CD4-positive, alpha-beta T cell (primary cell): ENCODE data around the gene UNC93A. TPM values are rescaled to one million over a fixed set of nuclear protein-coding genes. Genes with fewer than 3 reads are reported as not detected.
"Not testable (repeated sequence)": the region's sequence is repeated elsewhere in the genome, so short reads cannot be mapped to it uniquely, and the experiment has no call there.

Experiments used
- ATAC-seq: fragments of 200-7000 bp; cut with Tn5 transposase; one replicate; pipeline ENCODE4 v1.10.0; 2022; ENCODE audit warnings: mild to moderate bottlenecking; ENCODE audit not compliant: poor library complexity
- CTCF ChIA-PET: fragments of 350-600 bp; sonication (Branson Sonifier 250); formaldehyde crosslinking; loops from one replicate; lab custom pipeline; 2021; ENCODE audit warnings: antibody characterized with exemption, inconsistent platforms; lab: Charles Lee
- POLR2A ChIA-PET: fragments of 350-600 bp; sonication (Branson Sonifier 250); formaldehyde crosslinking; loops from one replicate; lab custom pipeline; 2021; ENCODE audit warnings: antibody characterized with exemption, inconsistent platforms; lab: Charles Lee
- DNase-seq, 14 experiments: peaks; one replicate each; pipeline ENCODE4 v3.0.0-alpha.2; 2013 to 2020; ENCODE audit warnings: mixed read lengths in 2 of 14
- H3K27ac ChIP-seq, 2 donors: one replicate each; pipeline versions ENCODE4 v1.5.1 to v1.7.0; 2013; ENCODE audit warnings: low read length in 2 of 2, low read depth in 1 of 2, mild to moderate bottlenecking in 1 of 2
- H3K27me3 ChIP-seq, 2 experiments: 1 replicate in 1 of 2; 2 replicates in 1 of 2; pipeline versions ENCODE4 v1.6.1 to v1.7.0; 2013; ENCODE audit warnings: low read length in 2 of 2, control low read depth in 1 of 2, mild to moderate bottlenecking in 1 of 2, moderate library complexity in 1 of 2; ENCODE audit not compliant: insufficient read depth in 2 of 2, control insufficient read depth in 1 of 2
- H3K36me3 ChIP-seq: one replicate; pipeline ENCODE4 v1.6.1; 2013; ENCODE audit warnings: low read length, control low read depth; ENCODE audit not compliant: insufficient read depth
- H3K4me1 ChIP-seq: one replicate; pipeline ENCODE4 v1.6.1; 2013; ENCODE audit warnings: low read length, control low read depth; ENCODE audit not compliant: insufficient read depth
- H3K4me3 ChIP-seq: one replicate; pipeline ENCODE4 v1.5.1; 2013; ENCODE audit warnings: mild to moderate bottlenecking, low read length, moderate library complexity
- H3K9me3 ChIP-seq, 2 experiments: 1 replicate in 1 of 2; 2 replicates in 1 of 2; pipeline versions ENCODE4 v1.6.1 to v1.7.0; 2013; ENCODE audit warnings: low read length in 2 of 2, mild to moderate bottlenecking in 2 of 2, control low read depth in 1 of 2, moderate library complexity in 1 of 2; ENCODE audit not compliant: control insufficient read depth in 1 of 2, insufficient read depth in 1 of 2
- H3K27ac Mint-ChIP-seq: one replicate; pipeline ENCODE4 v1.8.0; 2020; ENCODE audit warnings: mixed read lengths
- H3K27me3 Mint-ChIP-seq: one replicate; pipeline ENCODE4 v1.8.0; 2021; ENCODE audit warnings: mixed read lengths
- H3K36me3 Mint-ChIP-seq: one replicate; pipeline ENCODE4 v1.8.0; 2021; ENCODE audit warnings: low read depth, mixed read lengths
- H3K4me1 Mint-ChIP-seq: one replicate; pipeline ENCODE4 v1.8.0; 2021; ENCODE audit warnings: low read depth, mixed read lengths
- H3K4me3 Mint-ChIP-seq: one replicate; pipeline ENCODE4 v1.8.0; 2020; ENCODE audit warnings: mild to moderate bottlenecking, mixed read lengths
- H3K9me3 Mint-ChIP-seq: one replicate; pipeline ENCODE4 v1.8.0; 2020; ENCODE audit warnings: mixed read lengths
- intact Hi-C, 2 experiments: fragments of 100-400 bp; cut with DNase I in 1 of 2; cut with micrococcal nuclease in 1 of 2; formaldehyde crosslinking; loops; one replicate each; pipeline versions ENCODE4 v1.15.1 to v1.9.0; 2023 to 2025; cut with DNase I, micrococcal nuclease
- total RNA-seq, 174 experiments: library from RNA in 2 of 174; stranded (reverse) in 2 of 174; gene quantifications; one replicate each; pipeline ENCODE4 v1.2.3 and lab custom pipeline; 2021 to 2026
- TF ChIP-seq, protein P1 (sequence below): fragments of 200-600 bp; IDR thresholded peaks from one replicate; pipeline ENCODE4 v1.8.0; 2022; ENCODE audit warnings: antibody characterized with exemption, mild to moderate bottlenecking

UNC93A gene
- total RNA-seq, 2 experiments from 2014 or later = not detected

DNA sequence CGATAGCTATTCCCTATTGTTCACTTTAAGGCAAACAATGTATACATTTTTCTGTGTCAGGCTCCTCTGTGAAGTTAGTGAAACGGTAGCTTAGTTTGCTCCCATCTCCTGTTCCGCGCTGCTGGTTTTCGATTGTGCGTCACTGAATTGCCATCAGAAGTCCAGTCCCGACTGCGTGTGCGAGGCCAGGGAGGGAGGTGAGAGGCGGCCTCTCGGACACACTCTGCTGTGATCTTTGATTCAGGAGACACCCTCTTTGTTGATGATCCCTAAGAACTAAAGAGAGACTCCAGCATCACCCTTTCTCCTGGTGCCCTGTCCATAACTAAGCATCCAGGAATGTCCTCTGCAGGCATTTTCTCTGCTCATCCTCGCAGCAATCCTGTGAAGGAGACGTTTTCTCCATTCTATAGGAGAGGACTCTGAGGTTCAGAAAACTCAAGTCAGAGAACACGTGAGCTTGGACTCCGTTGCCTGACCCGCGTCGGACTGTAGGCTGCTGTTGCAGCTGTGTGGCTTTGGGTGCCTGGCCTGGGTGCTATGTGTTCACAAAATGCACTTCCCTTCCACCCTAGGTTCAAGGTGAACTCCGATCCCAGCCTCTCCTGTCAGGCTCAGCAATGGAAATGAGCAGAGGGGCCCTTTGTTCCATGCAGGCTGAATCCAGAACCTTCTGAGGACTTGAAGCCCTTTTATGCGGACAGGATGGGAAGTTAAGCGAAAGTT, 24.1 kb upstream of the UNC93A start:
- H3K27ac ChIP-seq = no peak overlapping the region
- no peak overlapping the region for H3K4me3 ChIP-seq
- DNase-seq (no peak), ATAC-seq (no peak)
- no peaks in the 10 kb centered on the region for H3K9me3 ChIP-seq
- H3K27me3 Mint-ChIP-seq = peaks cover 25% of the 10 kb centered on the region
- CTCF ChIA-PET = no interaction called here
- no peaks in the 10 kb centered on the region for H3K4me1 Mint-ChIP-seq
- no peak overlapping the region for H3K27ac Mint-ChIP-seq
- H3K9me3 Mint-ChIP-seq = no peaks in the 10 kb centered on the region
- H3K4me1 ChIP-seq = no peaks in the 10 kb centered on the region
- intact Hi-C loops = no loop called here
- no peaks in the 10 kb centered on the region for H3K36me3 Mint-ChIP-seq
- no peaks in the 10 kb centered on the region for H3K36me3 ChIP-seq
- H3K27me3 ChIP-seq = peaks cover 0 to 2% of the 10 kb centered on the region in 2 experiments
- no peak overlapping the region for H3K4me3 Mint-ChIP-seq
- POLR2A ChIA-PET = no interaction called here
- TF ChIP-seq, protein P1, sequence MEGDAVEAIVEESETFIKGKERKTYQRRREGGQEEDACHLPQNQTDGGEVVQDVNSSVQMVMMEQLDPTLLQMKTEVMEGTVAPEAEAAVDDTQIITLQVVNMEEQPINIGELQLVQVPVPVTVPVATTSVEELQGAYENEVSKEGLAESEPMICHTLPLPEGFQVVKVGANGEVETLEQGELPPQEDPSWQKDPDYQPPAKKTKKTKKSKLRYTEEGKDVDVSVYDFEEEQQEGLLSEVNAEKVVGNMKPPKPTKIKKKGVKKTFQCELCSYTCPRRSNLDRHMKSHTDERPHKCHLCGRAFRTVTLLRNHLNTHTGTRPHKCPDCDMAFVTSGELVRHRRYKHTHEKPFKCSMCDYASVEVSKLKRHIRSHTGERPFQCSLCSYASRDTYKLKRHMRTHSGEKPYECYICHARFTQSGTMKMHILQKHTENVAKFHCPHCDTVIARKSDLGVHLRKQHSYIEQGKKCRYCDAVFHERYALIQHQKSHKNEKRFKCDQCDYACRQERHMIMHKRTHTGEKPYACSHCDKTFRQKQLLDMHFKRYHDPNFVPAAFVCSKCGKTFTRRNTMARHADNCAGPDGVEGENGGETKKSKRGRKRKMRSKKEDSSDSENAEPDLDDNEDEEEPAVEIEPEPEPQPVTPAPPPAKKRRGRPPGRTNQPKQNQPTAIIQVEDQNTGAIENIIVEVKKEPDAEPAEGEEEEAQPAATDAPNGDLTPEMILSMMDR = no peak

DNA sequence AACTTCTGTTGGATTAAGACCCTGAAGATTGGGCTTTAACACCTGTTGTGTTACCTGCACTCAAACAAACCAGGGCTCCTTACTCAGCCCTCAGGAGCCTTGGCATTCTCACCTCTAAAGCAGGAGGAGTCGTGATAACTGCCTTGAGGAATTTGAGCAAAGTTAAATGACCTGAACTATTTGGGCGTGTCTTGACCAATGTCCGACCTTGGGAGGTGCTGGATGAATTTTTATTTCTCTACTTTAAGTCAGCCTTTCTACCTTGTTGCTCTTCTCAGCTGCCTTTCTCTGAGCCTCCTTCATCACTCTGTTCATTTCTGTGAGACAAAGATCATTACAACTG, 23.6 kb upstream of the UNC93A start:
- ATAC-seq, H3K9me3 Mint-ChIP-seq, H3K9me3 ChIP-seq, H3K36me3 Mint-ChIP-seq, H3K36me3 ChIP-seq, intact Hi-C loops, DNase-seq, H3K27ac ChIP-seq, H3K4me3 Mint-ChIP-seq, H3K27me3 ChIP-seq, H3K4me1 ChIP-seq, H3K4me1 Mint-ChIP-seq, H3K4me3 ChIP-seq, CTCF ChIA-PET, H3K27ac Mint-ChIP-seq, POLR2A ChIA-PET: not testable (repeated sequence)
- peaks cover 21% of the 10 kb centered on the region for H3K27me3 Mint-ChIP-seq

DNA sequence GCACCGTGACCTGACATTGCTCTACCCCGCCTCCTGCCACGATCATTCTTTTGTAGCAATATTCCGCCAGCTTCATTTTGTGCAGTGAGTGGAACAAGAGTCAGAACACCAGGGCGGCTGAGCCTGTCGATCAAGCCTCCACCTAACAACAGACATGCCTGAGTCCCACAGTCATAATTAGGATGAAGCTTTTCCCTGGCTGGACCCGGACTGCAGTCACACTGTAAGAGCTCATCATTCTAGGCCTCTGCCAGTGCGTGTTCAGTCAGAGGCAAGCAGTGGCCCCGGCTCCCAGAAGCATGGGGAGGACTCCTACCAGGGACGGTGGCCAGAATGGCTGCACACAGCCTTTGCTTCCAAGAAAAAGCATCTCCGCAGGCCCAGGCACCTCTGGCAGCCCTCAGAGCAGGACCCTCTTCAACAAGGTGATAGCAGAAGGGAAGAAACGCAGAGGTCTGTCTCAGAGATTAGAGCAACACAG, 23.2 kb upstream of the UNC93A start:
- POLR2A ChIA-PET = no interaction called here
- Mint-ChIP-seq H3K36me3 (no peaks in the 10 kb centered on the region), H3K4me3 (no peak overlapping the region), H3K4me1 (no peaks in the 10 kb centered on the region), H3K9me3 (no peaks in the 10 kb centered on the region), H3K27me3 (peaks cover 21% of the 10 kb centered on the region), H3K27ac (no peak overlapping the region)
- DNase-seq (no peak), ATAC-seq (no peak)
- peaks cover 0 to 2% of the 10 kb centered on the region in 2 experiments for H3K27me3 ChIP-seq
- H3K27ac ChIP-seq = no peak overlapping the region
- H3K4me1 ChIP-seq = no peaks in the 10 kb centered on the region
- CTCF ChIA-PET = no interaction called here
- H3K4me3 ChIP-seq = no peak overlapping the region
- no peaks in the 10 kb centered on the region for H3K9me3 ChIP-seq
- TF ChIP-seq, protein P1 = no peak
- intact Hi-C loops = no loop called here
- no peaks in the 10 kb centered on the region for H3K36me3 ChIP-seq
